Hepatocyte (in vitro differentiated cells): ENCODE results near the gene CDH4. TPM values are rescaled to one million over a fixed set of nuclear protein-coding genes. Genes with fewer than 3 reads are reported as not detected.

Experiments used
- DNase-seq: peaks from one replicate; pipeline ENCODE4 v3.0.0-alpha.2; 2016; ENCODE audit warnings: low spot score
- H2AFZ ChIP-seq: fragments of 200-600 bp; sonication (generic); 2 replicates; pipeline ENCODE4 v1.6.0; 2016; ENCODE audit warnings: antibody characterized with exemption, mild to moderate bottlenecking
- H3K27ac ChIP-seq: fragments of 200-600 bp; sonication (generic); 2 replicates; pipeline ENCODE4 v1.5.1; 2016; ENCODE audit warnings: mild to moderate bottlenecking
- H3K27me3 ChIP-seq: fragments of 200-600 bp; sonication (generic); 2 replicates; pipeline ENCODE4 v1.6.1; 2016
- H3K36me3 ChIP-seq: fragments of 200-600 bp; sonication (generic); replicated peaks from 2 replicates; pipeline ENCODE4 v1.5.1; 2016; ENCODE audit warnings: low read depth; ENCODE audit not compliant: insufficient read depth
- H3K4me1 ChIP-seq: fragments of 200-600 bp; sonication (generic); 2 replicates; pipeline ENCODE4 v1.5.1; 2016; ENCODE audit warnings: mild to moderate bottlenecking, moderate library complexity; ENCODE audit not compliant: insufficient read depth
- H3K4me2 ChIP-seq: fragments of 200-600 bp; sonication (generic); 2 replicates; pipeline ENCODE4 v1.6.0; 2016
- H3K4me3 ChIP-seq: fragments of 200-600 bp; sonication (generic); 2 replicates; pipeline ENCODE4 v1.5.1; 2016; ENCODE audit warnings: mild to moderate bottlenecking
- H3K79me2 ChIP-seq: fragments of 200-600 bp; sonication (generic); 2 replicates; pipeline ENCODE4 v1.6.0; 2017; ENCODE audit warnings: mild to moderate bottlenecking
- H3K9me2 ChIP-seq: fragments of 200-600 bp; sonication (generic); replicated peaks from 2 replicates; pipeline ENCODE4 v1.6.0; 2017; ENCODE audit warnings: mild to moderate bottlenecking; ENCODE audit not compliant: insufficient read depth
- H3K9me3 ChIP-seq: fragments of 200-600 bp; sonication (generic); 2 replicates; pipeline ENCODE4 v1.5.1; 2016; ENCODE audit warnings: low read depth, mild to moderate bottlenecking
- H4K20me1 ChIP-seq: fragments of 200-600 bp; sonication (generic); 2 replicates; pipeline ENCODE4 v1.6.0; 2016; ENCODE audit warnings: mild to moderate bottlenecking; ENCODE audit not compliant: insufficient read depth, poor library complexity, severe bottlenecking
- EZH2 ChIP-seq: fragments of 200-600 bp; sonication (generic); IDR thresholded peaks from 2 replicates; pipeline ENCODE4 v1.6.1; 2016; ENCODE audit warnings: antibody characterized with exemption, mild to moderate bottlenecking, borderline replicate concordance
- EZH2phosphoT487 ChIP-seq: fragments of 200-600 bp; sonication (generic); IDR thresholded peaks from one replicate; pipeline ENCODE4 v1.6.1; 2018; ENCODE audit warnings: antibody characterized with exemption, mild to moderate bottlenecking, low read depth, moderate library complexity; ENCODE audit not compliant: unreplicated experiment, severe bottlenecking
- WGBS: methylation state at CpG from one replicate; pipeline ENCODE4 v1.1.6; 2016; ENCODE audit warnings: low lambda C conversion rate; ENCODE audit errors: missing lambda C conversion rate; 5-methylcytosine and 5-hydroxymethylcytosine counted together
- polyA plus RNA-seq: library from polyadenylated mRNA; unstranded; fragments of >200 nt; fragmentation: Nextera tagmentation; extraction: Ambion mirVana; gene quantifications from 2 replicates; pipeline ENCODE4 v1.2.1, GENCODE V29; 2016
- total RNA-seq: library from RNA; depleted of rRNA; stranded (reverse); fragments of >200 nt; gene quantifications from 2 replicates; pipeline ENCODE4 v1.2.3, GENCODE V29; 2014
- TF ChIP-seq, protein P1 (sequence below): fragments of 200-600 bp; sonication (generic); IDR thresholded peaks from 2 replicates; pipeline ENCODE4 v1.5.1; 2016; ENCODE audit warnings: antibody characterized with exemption, mild to moderate bottlenecking; ENCODE audit not compliant: poor library complexity

Gene CDH4
- total and polyA plus RNA-seq, 2 experiments from 2014 or later: 0.53 to 0.73 TPM

GRCh38 chr20:61737812-61738443 lies 485.9 kb downstream of the CDH4 start:
- Histone ChIP-seq H3K9me3 (no peaks in the 10 kb centered on the region), H3K79me2 (no peaks in the 10 kb centered on the region), H3K4me1 (no peaks in the 10 kb centered on the region), H3K9me2 (no peaks in the 10 kb centered on the region), H3K4me3 (no peak overlapping the region), H3K27ac (no peak overlapping the region), H3K36me3 (no peaks in the 10 kb centered on the region), H3K4me2 (no peak overlapping the region), H3K27me3 (no peaks in the 10 kb centered on the region), H4K20me1 (no peaks in the 10 kb centered on the region), H2AFZ (no peak overlapping the region)
- TF ChIP-seq EZH2: no peak
- 88% methylated on average over 16 of the region's 16 CpGs for WGBS
- DNase-seq: no peak

DNA sequence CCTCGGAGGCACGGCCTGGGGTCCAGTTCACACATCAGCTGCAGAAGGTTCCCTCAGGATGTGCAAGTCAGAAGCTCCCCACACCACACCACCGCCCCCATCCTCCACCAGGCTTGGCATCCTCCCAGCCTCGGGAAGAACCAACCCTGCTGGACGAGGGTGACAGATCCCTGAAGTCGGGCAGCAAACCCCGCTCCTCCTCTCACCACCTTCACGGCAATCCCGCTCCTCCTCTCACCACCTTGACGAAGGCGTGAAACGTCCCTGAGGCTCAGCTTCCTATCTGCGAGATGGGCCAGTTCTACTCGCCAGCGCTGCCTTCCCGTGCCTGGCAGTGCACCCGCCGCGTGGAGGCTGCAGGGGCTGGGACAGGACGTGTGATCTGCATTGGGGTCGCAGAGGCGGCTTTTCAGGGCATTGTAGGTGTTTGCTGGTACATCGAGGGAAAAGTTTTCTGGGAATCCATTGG lies 486.6 kb downstream of the CDH4 start:
- no peak for DNase-seq
- Histone ChIP-seq H3K4me1 (no peaks in the 10 kb centered on the region), H3K9me2 (no peaks in the 10 kb centered on the region), H3K9me3 (no peaks in the 10 kb centered on the region), H3K79me2 (no peaks in the 10 kb centered on the region), H3K27me3 (no peaks in the 10 kb centered on the region), H3K4me2 (no peak overlapping the region), H2AFZ (no peak overlapping the region), H3K27ac (no peak overlapping the region), H4K20me1 (no peaks in the 10 kb centered on the region), H3K36me3 (no peaks in the 10 kb centered on the region), H3K4me3 (no peak overlapping the region)
- WGBS: 86% methylated on average over 22 of the region's 23 CpGs
- TF ChIP-seq EZH2 (no peak), EZH2phosphoT487 (no peak)
- TF ChIP-seq, protein P1, sequence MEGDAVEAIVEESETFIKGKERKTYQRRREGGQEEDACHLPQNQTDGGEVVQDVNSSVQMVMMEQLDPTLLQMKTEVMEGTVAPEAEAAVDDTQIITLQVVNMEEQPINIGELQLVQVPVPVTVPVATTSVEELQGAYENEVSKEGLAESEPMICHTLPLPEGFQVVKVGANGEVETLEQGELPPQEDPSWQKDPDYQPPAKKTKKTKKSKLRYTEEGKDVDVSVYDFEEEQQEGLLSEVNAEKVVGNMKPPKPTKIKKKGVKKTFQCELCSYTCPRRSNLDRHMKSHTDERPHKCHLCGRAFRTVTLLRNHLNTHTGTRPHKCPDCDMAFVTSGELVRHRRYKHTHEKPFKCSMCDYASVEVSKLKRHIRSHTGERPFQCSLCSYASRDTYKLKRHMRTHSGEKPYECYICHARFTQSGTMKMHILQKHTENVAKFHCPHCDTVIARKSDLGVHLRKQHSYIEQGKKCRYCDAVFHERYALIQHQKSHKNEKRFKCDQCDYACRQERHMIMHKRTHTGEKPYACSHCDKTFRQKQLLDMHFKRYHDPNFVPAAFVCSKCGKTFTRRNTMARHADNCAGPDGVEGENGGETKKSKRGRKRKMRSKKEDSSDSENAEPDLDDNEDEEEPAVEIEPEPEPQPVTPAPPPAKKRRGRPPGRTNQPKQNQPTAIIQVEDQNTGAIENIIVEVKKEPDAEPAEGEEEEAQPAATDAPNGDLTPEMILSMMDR: no peak

- Histone ChIP-seq H3K4me2 (no peak overlapping the region), H3K79me2 (no peaks in the 10 kb centered on the region), H3K27ac (no peak overlapping the region), H3K9me2 (no peaks in the 10 kb centered on the region), H3K27me3 (no peaks in the 10 kb centered on the region), H3K4me1 (no peaks in the 10 kb centered on the region), H3K36me3 (no peaks in the 10 kb centered on the region), H4K20me1 (no peaks in the 10 kb centered on the region), H3K9me3 (no peaks in the 10 kb centered on the region), H2AFZ (no peak overlapping the region), H3K4me3 (no peak overlapping the region)
- DNase-seq: no peak
- 94% methylated on average over 19 of the region's 19 CpGs for WGBS
- TF ChIP-seq EZH2: no peak
- no peak for TF ChIP-seq EZH2phosphoT487
- TF ChIP-seq, protein P1: no peak
Observed at GRCh38 chr20:61739086-61739831, 487.2 kb downstream of the CDH4 start.

DNA sequence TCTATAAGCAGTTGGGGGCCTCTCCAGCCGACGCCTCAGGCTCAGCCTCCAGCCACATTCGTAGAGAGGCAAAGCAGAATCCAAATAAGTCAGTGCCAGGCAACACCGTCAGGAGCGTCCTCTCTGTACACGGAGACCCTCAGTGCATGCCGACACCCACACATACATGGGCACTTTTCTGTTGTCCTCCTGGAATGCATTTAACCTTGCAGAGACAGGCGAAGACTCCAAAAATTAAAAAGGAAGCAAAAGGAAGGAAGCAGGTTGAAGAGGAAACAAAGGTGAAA lies 487.7 kb downstream of the CDH4 start:
- Histone ChIP-seq H3K36me3 (no peaks in the 10 kb centered on the region), H3K4me2 (no peak overlapping the region), H3K27ac (no peak overlapping the region), H3K9me2 (no peaks in the 10 kb centered on the region), H3K4me1 (no peaks in the 10 kb centered on the region), H3K27me3 (no peaks in the 10 kb centered on the region), H2AFZ (no peak overlapping the region), H3K79me2 (no peaks in the 10 kb centered on the region), H4K20me1 (no peaks in the 10 kb centered on the region), H3K4me3 (no peak overlapping the region), H3K9me3 (no peaks in the 10 kb centered on the region)
- DNase-seq: no peak
- TF ChIP-seq, protein P1: no peak
- no peak for TF ChIP-seq EZH2phosphoT487
- TF ChIP-seq EZH2: no peak
- 97% methylated on average over 8 of the region's 8 CpGs for WGBS
